Activated naive CD8-positive, alpha-beta T cell treated with anti-CD3 and anti-CD28 coated beads, Interleukin-2, amount 50 U/mL, for 16 hours (primary cell): ENCODE results near the gene SBNO2.
"Not testable (repeated sequence)": the region's sequence is repeated elsewhere in the genome, so short reads cannot be mapped to it uniquely, and the experiment has no call there.

Source experiments
- DNase-seq: peaks from one replicate; pipeline ENCODE4 v3.0.0-alpha.2; 2020; ENCODE audit warnings: low read depth, low spot score

Gene SBNO2

DNA sequence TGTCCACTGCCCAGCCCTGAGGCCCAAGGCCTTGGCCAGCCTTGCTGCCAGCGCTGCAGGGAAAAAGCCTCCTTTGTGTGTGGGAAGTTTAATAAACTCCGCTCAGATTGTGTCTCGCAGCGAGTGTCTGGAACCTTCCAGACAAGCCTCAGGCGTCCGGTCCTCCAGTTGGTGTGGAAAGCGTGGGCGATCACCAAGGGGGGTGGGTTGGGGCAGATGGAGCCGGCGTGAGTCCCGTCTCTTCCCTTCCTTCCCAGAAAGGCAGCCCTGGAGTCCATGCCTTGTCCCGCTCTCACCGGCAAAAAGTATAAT, 36.1 kb upstream of the SBNO2 start:
- no peak for DNase-seq

DNA sequence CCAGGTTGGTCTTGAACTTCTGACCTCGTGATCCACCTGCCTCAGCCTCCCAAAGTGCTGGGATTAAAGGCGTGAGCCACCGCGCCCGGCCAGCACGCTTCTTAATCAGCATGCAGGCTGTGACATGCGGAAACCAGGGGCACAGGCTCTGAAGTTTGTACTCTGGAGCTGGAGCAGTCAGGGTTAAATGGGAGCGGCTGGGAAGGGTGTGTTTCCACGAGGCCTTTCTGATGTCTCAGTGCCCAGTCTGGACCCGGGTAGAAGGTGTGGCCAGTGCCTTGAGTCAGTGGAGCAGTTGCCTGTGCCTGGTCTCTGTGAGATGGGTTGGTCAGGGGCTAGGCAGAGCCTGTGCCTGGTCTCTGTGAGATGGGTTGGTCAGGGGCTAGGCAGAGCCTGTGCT, 34.8 kb upstream of the SBNO2 start:
- not testable (repeated sequence) for DNase-seq

DNA sequence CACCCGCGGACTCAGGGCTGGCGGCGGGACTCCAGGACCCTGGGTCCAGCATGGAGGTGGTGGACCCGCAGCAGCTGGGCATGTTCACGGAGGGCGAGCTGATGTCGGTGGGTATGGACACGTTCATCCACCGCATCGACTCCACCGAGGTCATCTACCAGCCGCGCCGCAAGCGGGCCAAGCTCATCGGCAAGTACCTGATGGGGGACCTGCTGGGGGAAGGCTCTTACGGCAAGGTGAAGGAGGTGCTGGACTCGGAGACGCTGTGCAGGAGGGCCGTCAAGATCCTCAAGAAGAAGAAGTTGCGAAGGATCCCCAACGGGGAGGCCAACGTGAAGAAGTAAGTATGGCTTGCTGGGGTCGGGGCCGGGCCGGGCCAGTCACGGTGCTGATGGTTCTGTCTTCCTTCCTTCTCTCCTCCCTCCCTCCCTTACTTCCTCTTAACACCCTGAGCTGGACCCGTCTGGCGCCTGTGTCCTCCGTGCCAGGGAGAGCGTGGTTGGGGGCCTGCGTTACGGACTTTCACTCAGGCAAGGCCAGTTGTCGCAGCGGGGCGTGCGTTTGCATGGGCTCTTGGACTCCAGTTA, 32.9 kb upstream of the SBNO2 start:
- DNase-seq, result no peak

DNA sequence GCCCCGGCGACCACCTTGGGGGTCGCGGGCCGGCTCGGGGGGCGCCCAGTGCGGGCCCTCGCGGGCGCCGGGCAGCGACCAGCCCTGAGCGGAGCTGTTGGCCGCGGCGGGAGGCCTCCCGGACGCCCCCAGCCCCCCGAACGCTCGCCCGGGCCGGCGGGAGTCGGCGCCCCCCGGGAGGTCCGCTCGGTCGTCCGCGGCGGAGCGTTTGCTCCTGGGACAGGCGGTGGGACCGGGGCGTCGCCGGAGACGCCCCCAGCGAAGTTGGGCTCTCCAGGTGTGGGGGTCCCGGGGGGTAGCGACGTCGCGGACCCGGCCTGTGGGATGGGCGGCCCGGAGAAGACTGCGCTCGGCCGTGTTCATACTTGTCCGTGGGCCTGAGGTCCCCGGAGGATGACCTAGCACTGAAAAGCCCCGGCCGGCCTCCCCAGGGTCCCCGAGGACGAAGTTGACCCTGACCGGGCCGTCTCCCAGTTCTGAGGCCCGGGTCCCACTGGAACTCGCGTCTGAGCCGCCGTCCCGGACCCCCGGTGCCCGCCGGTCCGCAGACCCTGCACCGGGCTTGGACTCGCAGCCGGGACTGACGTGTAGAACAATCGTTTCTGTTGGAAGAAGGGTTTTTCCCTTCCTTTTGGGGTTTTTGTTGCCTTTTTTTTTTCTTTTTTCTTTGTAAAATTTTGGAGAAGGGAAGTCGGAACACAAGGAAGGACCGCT, 32.2 kb upstream of the SBNO2 start:
- DNase-seq, result no peak

DNA sequence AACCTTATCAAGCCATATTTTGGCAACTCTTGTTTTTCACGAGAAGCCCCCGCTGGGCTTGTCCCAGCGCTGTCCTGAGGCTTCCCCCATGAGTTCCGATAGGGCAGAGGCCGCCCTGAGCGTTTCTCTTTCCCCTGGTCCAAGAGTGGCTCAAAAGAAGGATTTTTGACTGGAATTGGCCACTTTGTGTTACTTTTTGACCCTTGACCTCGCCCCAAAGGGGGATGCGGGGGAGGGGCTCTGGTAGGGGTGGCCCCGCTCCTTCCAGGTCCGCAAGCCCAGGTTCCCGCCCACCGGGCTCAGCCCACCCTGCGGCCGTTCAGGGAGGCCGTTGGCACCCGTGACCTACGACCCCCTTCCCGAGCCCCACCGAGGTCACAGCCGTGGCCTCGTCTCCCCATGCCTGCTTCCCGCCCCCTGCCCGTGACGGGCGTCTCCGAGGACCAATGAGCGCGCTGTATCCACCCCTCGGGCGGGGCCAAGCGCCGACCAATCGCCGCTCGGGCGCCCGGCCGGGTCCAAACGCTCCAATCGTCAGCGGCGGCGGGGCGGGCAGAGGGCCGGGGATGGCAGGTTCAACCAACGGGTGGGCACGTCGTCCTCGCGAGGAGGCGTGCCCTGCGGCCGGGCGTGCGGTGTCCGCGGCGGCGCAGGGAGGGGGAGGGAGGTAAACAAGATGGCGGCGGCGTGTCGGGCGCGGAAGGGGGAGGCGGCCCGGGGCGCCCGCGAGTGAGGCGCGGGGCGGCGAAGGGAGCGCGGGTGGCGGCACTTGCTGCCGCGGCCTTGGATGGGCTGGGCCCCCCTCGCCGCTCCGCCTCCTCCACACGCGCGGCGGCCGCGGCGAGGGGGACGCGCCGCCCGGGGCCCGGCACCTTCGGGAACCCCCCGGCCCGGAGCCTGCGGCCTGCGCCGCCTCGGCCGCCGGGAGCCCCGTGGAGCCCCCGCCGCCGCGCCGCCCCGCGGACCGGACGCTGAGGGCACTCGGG, 31.3 kb upstream of the SBNO2 start, which contains the start of gene STK11:
Gene STK11 (plus strand): TSS at position 665 of the 986 bp plus-strand sequence. CDS start 1,136 bp downstream, outside the sequence.
- DNase-seq, result peak; percentile 99

DNA sequence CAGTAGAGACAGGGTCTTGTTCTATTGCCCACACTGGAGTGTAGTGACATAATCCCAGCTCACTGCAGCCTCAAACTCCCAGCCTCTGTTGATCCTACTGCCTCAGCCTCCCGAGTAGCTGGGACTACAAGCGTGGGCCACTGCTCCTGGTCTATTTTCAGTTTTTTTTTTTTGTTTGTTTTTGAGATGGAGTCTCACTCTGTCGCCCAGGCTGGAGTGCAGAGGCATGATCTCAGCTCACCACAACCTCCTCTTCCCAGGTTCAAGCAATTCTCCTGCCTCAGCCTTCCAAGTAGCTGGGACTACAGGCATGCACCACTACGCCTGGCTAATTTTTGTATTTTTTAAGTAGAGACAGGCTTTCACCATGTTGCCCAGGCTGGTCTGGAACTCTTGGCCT, 26.5 kb upstream of the SBNO2 start:
- not testable (repeated sequence) for DNase-seq

DNA sequence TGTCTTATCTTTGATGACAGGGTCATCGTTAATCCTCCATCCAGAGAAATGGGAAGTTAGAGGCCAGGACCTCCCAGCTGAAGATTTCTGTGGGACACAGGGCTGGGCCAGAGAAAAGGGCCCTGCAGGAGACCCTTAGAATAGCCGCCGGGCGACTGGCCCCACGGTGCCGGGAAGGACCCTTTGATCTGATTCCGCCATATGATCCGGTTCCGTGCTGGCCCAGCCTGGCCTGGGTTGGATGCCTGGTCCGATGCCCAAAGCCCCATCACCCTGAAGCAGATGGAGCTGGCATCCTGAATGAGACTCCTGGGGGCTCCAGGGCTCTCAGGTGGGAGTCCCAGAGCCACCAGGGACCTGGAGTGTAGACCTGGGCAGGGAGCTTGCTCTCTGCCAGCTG, 25.5 kb upstream of the SBNO2 start:
- no peak for DNase-seq

DNA sequence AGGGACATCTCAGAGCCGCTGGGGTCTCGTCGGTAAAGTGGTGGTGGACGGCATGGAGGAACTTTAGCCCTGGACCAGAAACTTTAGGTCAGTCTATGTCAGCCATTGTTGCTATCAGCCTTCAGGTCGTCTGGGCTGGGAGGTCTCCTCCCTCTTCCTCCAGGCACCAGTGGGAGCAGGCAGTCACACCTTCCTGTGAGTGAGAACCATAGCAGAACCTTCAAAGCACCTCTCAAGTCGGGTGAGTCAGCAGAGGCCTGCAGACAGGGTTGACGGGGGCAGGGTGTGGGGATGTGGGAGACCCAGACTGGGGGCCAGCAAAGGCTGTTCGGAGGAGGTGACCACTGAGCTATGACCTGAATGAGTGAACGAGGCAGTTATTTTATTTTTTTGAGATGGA, 15.4 kb upstream of the SBNO2 start:
- DNase-seq, result no peak

DNA sequence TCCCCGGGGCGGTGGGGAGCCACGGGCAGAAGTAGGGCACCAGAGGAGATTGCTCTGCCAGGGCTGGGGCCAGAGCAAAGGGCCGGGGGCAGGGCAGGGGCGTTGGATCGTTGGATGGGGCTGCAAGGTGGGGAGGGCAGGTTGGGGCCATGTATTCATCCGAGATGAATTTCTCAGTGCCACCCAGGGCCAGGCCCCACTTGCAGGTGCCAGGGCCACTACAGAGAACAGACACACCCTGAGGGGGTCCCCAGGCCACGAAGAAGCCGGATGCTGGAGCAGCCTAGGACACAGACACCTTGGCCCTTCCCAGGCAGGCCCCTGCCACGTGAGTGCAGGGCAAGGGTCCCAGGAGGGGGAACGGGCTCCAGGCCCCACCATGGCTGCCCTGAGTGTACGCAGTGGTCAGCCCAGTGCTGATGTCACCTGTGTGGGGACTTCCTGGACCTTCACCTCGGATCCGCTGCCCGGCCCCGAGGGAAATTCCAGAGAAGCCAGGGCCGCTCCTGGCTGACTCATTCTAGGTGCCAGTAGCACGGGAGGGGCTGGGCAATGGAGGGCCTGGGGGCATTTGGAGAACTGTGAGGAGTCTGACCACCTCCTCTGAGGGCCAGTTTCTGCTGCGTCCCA, 9.6 kb upstream of the SBNO2 start:
- no peak for DNase-seq

DNA sequence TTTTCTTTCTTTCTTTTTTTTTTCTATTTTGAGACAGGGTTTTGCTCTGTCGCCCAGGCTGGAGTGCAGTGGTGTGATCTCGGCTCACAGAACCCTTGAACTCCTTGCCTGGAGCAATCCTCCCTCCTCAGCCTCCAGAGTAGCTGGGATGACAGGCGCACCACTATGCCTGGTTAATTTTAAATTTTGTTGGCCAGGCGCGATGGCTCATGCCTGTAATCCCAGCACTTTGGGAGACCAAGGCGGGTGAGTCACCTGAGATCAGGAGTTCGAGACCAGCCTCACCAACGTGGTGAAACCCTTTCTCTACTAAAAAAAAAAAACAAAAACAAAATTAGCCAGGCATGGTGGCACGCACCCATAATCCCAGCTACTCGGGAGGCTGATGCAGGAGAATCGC, 8.7 kb upstream of the SBNO2 start:
- no peak for DNase-seq

DNA sequence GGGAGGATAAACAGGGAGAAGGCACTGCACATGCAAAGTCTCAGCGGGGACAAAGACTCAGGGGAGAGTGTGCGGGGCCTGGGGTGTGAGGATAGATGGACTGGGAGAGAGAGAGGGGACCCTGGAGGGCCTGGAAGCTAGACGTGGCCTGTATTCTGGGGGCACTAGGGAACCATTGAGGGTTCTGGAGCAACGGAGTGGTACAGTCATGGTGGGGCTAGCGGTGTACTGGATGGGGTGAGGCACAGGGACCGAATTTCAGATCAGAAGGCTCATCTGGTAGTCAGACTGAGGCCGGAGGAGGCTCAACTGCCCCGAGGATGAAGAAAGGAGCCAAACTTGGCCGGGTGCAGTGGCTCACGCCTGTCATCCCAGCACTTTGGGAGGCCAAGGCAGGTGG, 8.0 kb upstream of the SBNO2 start:
- DNase-seq, result no peak

DNA sequence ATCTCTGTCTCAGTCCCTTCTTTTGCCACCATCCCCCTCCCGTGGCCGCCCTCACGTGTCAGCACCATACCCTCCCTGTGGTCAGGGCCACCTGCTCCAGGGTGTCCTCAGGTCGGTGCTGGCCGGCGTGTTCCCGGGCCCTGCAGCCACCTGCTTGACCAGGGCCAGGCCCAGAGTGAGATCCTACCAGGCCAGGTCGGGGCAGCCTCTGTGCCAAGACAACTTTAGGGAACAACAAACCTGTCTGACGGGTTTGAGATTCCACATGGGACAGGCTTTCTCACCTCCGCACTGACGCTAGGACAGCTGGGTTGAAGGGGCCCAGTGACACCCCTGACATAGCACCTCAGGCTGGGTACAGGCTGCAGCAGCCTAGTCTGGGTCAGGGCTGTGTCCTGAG, 7.5 kb upstream of the SBNO2 start:
- DNase-seq, result no peak

DNA sequence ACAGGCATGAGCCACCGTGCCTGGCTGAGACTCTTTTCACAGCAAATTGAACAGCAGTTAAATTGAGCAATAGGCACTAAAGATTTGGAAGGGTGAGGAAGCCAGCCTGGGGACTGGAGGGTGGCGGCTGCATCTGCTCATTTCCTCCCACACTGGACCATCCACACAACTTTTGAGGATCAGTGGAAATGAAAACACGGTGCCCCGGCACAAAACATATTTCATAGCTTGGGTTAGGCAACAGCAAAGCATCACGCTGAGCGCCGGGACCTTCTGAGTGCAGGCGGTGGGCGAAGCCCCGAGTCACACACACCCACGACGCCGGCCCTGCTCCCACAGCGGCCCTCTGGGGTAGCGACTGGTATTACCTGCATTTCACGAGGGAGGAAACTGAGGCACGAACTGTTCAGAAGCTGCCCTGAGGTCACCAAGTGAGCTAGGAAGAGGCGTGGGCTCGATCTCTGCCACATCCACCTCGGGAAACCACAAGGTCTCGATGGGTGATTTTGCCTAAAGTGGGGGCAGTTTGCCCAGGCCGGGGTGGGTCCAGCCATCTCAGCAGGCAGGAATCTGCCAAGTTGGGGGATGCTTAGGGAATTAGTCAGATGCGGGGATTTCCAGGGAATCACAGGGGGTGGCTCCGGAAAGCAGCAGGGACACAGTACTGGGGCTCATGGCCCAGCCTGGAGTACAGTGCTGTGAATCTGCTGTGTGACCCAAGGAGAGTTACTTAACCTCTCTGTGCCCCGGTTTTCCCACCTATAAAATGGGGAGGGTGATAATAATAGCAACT, 3.5 kb upstream of the SBNO2 start:
- no peak for DNase-seq

DNA sequence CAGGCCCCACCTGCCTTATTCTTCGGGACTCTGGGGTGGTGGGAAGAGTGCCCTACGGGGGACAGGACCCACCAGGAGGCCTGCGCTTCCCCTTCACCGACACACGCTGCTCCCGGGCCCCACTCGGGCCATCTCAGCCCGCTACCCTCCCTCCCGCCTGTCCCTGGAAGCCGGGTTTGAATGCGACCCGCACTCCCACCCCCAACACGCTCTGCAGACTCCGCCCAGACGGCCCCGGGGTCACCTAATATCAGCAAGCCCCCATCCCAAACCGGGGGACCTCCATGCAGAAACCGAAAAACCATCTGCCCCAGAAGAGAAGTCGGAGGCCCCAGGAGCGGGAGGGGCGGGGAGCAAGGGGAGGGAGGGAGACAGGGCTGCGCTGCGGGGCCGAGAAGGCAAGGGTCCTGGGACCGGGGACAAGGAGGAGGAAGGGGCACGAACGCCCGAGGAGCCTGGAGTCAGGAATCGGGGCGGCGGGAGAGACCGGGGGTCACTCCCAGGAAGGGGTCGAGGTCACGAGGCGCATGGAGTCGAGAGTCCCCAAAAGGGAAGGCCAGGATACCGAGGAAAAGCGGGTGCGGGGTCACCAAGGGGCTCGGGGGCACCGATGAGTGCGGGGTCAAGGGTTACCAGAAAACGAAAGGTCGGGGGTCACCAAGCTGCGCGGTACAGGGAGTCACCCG, 766 bp downstream of the SBNO2 start:
- no peak for DNase-seq

DNA sequence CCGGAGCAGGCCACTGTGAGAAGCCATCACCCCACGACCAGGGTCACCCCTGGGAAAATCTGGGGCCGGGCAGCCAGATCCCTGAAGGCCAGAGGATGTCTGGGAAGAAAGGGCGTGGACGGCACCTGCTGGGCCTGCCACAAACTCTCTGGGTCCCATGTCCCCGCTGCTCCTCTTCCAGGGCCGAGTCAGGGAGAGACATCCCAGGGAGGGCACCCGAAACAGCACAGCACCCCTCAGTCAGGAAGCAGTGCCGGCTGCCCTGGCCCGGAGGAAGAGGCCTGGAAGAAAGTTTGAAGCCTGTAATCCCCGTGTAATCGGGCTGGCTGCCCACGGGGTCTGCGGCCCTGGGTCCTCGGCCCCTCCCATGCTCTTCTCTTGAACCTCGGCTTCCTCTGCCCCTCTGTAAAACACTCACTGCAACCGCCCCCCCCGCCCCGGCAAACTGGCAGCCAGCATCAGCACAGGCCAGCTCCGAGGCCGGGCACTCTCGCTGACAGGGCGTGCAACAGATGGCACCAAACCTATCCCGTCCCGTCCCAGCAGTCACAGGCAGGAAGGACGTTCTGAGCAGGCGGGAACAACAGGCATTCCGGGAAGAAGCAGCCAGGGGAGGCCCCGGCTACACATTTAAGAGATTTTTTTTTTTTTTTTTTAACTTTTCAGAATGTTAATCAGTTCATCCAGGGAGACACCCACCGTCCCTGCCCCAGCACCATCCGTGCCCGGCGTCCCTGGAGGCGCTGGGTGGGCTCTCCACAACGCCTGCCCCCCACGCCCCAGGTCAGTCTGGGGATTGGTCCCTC, 1.5 kb downstream of the SBNO2 start:
- DNase-seq, result no peak

DNA sequence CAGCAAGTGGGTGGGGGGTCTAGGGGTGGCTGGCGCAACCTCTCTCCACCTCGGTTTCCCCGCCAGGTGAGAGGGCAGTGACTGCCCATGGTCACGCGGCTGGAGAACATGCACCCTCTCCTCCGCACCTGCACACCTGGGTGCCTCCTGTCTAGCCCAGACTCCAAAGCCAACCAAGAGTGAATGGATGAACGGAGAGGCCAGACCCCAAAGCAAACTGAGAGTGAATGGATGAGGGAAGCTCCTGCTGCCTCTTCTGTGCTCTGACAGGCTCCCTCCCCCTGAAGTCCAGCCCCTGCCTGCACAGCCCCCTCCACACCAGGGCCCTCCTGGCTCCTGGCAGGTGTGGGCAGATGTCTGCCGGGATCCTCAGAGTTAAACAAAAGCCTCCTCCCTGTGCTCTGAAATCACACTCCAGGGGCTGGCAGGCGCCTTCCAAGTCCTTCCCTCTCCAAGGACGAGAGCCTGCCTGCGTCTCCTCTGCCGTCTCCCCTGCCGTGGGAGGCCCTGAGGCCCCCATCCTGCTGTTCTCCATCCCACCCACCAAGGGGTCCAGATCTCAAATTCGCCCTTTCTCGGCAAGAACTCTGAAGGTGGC, 2.2 kb downstream of the SBNO2 start:
- no peak for DNase-seq

DNA sequence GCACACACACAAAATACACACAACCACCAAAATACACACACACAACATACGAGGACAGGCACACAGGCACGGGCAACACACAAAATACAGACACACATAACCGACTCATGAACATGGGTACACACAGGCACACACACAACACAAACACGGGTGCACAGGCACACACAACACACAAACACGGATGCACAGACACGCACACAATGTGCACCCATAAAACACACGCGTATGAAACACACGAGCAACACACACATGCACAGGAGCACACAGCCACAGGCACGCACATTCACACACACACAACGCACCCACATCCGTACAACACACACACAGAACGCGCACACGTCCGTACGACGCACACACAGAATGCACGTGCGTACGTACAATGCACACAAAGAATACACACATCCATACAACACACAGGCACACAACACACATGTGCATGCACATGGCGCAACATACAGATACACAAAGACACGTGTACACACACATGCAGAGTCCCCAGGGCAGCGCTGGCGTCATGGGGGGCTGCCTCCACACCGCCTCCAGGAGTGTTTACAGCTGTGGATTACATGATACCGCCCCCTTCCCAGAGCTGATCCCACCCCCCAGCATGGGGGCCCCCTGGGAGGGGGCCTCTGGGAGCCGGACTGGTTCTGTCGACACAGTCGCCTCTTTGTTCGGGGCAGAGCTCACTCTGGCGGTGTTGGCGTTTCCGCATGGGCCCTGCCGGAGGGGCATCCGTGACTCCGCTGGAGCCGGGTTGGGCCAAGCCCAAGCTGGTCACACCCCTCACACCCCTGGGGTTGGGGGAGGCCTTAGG, 2.9 kb downstream of the SBNO2 start:
- no peak for DNase-seq
